Body of pancreas (tissue), 4 donors: ENCODE measurements around the gene ZNF511.

Source experiments
- POLR2A ChIP-seq, 3 donors: fragments of 450-650 bp; IDR thresholded peaks; one replicate each; pipeline ENCODE4 v1.6.1; 2016; ENCODE audit warnings: antibody characterized with exemption in 3 of 3, mild to moderate bottlenecking in 2 of 3
- TF ChIP-seq, protein P1 (sequence below), 7 experiments: fragments of 450-650 bp in 4 of 7; fragments of 200-600 bp in 3 of 7; sonication (generic) in 3 of 7; IDR thresholded peaks; one replicate each; pipeline ENCODE4 v1.5.1; 2016 to 2019; ENCODE audit warnings: antibody characterized with exemption in 7 of 7

DNA sequence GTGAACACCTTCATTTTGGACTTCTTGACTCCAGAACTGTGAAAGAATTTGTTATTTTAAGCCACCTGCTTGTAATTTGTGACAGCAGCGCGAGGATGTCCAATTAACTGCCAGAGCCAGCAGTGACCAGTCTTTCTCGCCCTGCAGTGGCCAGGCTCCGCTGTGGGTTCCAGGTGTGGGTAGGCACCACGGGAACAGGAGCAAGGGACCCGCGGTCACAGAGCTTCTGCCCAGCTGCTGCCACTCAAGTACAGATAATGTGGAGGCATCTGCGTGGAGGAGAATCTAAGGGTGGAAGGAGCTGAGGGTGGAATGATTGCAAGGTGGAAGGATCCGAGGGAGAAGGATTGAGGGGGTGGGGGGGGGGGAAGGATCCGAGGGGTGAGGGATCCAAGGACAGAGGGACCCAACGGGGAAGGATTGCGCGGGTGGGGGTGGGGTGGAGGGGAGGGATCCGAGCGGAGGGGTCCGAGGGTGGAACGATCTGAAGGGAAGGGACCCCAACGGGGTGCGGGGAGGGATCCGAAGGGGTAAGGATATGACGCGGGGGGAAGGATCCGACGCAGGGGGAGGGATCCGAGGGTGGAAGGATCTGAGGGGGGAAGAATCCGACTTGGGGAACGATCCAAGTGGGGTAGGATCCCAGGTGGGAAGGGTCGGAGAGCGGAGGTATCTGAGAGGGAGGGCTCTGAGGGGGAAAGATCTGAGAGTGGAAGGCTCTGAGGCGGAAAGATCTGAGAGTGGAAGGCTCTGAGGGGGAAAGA, 24.4 kb downstream of the ZNF511 start:
- TF ChIP-seq, protein P1, sequence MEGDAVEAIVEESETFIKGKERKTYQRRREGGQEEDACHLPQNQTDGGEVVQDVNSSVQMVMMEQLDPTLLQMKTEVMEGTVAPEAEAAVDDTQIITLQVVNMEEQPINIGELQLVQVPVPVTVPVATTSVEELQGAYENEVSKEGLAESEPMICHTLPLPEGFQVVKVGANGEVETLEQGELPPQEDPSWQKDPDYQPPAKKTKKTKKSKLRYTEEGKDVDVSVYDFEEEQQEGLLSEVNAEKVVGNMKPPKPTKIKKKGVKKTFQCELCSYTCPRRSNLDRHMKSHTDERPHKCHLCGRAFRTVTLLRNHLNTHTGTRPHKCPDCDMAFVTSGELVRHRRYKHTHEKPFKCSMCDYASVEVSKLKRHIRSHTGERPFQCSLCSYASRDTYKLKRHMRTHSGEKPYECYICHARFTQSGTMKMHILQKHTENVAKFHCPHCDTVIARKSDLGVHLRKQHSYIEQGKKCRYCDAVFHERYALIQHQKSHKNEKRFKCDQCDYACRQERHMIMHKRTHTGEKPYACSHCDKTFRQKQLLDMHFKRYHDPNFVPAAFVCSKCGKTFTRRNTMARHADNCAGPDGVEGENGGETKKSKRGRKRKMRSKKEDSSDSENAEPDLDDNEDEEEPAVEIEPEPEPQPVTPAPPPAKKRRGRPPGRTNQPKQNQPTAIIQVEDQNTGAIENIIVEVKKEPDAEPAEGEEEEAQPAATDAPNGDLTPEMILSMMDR (IDR thresholded peaks at IDR 0.05) = no peak
- no peak for TF ChIP-seq POLR2A (IDR thresholded peaks at IDR 0.05)
